D721Med (cell line): ENCODE results near the gene MRFAP1.

Source experiments
- DNase-seq: peaks from one replicate; pipeline ENCODE4 v3.0.0; 2011; ENCODE audit warnings: low spot score; ENCODE audit not compliant: insufficient read length
- FAIRE-seq: peaks from 2 replicates; lab custom pipeline; 2011; peaks lifted over from hg19 to GRCh38; lab: Jason Lieb, UNC
- TF ChIP-seq, protein P1 (sequence below): IDR thresholded peaks from 2 replicates; pipeline ENCODE4 v1.5.1; 2012; ENCODE audit warnings: mild to moderate bottlenecking, control low read depth; ENCODE audit not compliant: insufficient read depth; ENCODE audit errors: missing control alignments

Gene MRFAP1

DNA sequence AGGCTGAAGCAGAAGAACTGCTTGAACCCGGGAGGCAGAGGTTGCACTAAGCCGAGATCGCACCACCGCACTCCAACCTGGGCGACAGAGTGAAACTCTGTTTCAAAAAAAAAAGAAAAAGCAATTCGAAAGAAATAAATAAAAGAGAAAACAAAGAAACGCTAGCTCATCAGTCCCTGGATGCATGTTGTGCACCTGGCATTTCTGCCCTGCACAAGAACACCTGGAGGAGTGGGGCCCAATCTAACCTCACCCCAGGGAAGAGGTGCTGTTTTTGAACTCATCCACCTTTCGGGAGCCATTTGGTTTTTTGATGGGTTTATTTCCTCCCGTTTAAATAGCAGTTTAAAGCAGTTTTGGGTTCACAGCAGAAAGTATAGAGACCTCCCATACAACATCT, 5.7 kb upstream of the MRFAP1 start:
- DNase-seq = no peak
- TF ChIP-seq, protein P1, sequence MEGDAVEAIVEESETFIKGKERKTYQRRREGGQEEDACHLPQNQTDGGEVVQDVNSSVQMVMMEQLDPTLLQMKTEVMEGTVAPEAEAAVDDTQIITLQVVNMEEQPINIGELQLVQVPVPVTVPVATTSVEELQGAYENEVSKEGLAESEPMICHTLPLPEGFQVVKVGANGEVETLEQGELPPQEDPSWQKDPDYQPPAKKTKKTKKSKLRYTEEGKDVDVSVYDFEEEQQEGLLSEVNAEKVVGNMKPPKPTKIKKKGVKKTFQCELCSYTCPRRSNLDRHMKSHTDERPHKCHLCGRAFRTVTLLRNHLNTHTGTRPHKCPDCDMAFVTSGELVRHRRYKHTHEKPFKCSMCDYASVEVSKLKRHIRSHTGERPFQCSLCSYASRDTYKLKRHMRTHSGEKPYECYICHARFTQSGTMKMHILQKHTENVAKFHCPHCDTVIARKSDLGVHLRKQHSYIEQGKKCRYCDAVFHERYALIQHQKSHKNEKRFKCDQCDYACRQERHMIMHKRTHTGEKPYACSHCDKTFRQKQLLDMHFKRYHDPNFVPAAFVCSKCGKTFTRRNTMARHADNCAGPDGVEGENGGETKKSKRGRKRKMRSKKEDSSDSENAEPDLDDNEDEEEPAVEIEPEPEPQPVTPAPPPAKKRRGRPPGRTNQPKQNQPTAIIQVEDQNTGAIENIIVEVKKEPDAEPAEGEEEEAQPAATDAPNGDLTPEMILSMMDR = no peak
- no peak for FAIRE-seq

DNA sequence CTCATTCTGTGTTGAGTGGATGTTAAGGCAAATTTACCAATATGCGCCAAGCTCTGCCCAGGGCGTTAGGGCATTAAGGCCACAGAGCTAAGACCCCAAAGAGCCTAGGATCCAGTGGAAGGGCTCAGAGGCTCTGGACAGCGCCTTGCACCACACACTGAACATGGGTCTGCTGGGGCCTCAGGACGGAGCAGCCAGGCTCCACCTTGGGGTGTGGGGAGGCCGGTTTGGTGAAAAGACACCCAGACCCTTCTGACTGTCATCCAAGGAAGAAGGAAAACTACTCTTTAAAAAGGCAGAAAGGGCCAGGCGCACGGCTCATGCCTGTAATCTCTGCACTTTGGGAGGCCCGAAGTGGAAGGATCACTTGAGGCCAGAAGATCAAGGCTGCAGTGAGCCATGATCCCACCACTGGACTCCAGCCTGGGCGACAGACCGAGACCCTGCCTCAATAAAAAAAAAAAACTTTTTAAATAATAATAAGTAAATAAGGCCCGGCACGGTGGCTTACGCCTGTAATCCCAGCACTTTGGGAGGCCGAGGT, 1.3 kb upstream of the MRFAP1 start:
- TF ChIP-seq, protein P1 = no peak
- no peak for FAIRE-seq
- DNase-seq = no peak

DNA sequence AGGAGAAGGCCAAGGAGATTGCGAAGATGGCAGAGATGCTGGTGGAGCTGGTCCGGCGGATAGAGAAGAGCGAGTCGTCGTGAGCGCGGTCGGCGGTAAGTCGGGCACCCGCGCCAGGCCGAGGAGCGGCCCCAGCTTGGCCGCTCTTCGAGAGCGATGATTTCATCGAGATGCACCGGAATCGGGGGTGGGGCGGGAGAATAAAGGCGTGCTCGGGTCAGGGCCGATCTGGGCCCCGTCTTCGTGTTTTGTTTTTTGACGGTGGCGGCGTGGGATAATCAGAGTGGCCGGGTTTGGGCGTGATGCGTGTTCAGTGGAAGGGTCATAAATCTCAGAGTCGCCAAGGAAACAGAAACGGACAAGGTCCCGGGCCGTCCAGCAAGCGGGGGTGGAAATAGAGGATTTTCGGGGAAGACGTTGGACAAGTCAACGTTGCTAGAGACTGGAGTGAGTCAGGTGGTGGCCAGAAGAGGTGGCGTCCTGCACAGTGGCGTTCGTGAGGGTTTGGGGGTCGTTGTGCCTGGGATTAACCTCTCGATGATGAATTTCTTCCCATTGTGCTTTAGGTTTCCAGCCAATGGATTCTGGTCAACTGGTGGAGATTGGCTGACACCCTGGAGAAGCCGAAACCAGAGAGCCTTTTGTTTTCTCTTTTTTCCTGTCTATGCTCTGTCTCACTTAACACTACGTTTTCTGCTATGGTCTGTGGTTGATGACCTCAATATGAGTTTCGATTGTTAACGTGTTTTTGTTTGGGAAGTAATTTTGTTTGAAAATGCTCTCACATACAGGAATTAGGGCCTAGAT, 882 bp downstream of the MRFAP1 start:
- FAIRE-seq (no peak), DNase-seq (no peak)
- TF ChIP-seq, protein P1 = no peak

DNA sequence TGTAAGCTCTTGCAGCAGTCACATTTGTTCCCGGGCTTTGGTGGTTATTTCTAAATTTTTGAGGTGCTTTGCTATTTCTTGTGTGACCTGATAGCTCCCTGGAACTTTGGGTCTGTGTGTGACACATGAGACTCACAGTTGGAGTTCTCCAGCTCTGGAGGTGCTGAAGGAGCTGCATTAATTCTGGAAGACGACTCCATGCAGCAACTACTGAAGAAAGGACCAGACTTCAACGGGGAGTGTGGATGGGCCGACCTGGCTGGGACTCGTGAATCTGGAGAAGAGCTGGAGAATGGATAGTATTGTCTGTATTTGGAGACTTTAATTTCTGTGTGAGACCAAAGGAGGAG, 1.5 kb downstream of the MRFAP1 start:
- DNase-seq (no peak), FAIRE-seq (no peak)
- TF ChIP-seq, protein P1 = no peak

DNA sequence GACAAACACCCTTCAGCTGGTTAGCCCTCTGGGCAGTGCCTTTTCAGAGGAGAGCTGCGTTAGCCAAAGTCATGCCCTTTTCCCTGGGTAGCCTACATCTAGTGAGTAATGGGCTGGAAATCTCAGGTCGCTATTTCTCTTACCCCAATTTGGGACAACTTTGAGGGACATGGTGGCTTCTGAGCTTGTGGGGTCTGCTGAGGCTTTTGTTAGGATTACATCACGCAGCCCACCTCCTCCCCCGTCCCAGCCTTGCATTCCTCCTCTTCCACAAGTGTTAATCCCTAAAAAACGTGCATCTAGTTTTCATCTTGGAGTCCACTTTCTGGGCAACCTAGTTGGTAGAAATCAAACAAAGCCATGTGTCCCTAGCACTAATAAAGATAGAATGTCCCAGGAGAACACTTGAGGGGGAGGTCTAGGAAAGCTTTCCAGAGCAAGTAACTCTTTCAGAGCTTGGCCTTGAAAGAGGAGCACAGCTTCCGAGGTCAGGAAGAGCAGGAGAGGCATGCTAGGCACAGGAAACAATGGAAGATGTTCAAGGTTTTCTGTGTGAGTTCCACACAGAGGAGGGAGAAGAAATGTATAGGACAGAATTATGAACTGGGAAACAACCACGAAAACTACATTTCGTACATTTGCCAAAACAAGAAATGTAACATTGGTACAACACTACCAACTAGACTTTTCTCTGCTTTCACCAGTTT, 2.8 kb downstream of the MRFAP1 start:
- TF ChIP-seq, protein P1 = no peak
- FAIRE-seq = no peak
- DNase-seq = no peak

DNA sequence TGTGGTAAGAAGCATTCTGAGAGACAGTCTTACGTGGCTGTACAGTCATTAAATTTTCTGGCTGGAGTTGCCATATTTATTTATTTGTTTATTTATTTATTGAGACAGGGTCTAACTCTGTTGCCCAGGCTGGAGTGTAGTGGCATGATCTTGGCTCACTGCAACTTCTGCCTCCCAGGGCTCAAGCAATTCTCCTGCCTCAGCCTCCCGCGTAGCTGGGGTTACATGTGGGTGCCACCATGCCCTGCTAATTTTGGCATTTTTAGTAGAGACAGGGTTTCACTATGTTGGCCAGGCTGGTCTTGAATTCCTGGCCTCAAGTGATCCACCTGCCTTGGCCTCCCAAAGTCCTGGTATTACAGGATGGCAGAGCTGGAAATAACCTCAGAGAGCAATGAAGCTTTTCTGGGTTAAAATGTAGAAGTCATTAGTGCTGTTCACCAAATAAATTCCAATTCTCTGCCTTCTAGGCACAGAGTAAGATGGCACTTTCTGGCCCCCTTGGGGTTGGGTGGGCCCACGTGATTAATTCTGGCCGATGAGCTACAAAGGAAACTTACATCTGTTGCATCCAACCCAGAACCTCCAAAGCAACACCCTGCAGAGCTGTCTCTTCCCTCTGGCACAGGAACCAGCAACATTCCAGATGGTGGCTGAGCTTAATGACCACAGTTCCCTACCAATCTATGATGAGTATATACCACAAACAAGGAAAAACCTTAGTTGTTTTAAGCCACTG, 4.5 kb downstream of the MRFAP1 start:
- FAIRE-seq (no peak), DNase-seq (no peak)

More for the DNA sequence above, 4.5 kb downstream of the MRFAP1 start:
- TF ChIP-seq, protein P1 = no peak
